Ascending aorta (tissue), 2 donors: ENCODE data around the gene DIRAS1. TPM values are rescaled to one million over a fixed set of nuclear protein-coding genes. Genes with fewer than 3 reads are reported as not detected.

ENCODE experiments used
- DNase-seq, 2 donors: peaks; one replicate each; pipeline ENCODE4 v3.0.0-alpha.2; 2019; ENCODE audit warnings: low spot score in 2 of 2
- H3K27ac ChIP-seq, 2 donors: fragments of 200-600 bp; sonication (generic); one replicate each; pipeline ENCODE4 v1.5.1; 2016 to 2017; ENCODE audit warnings: mild to moderate bottlenecking in 1 of 2
- H3K27me3 ChIP-seq: fragments of 200-600 bp; sonication (generic); one replicate; pipeline ENCODE4 v1.5.1; 2017
- H3K36me3 ChIP-seq, 2 donors: fragments of 200-600 bp; sonication (generic); one replicate each; pipeline ENCODE4 v1.5.1; 2016
- H3K4me1 ChIP-seq, 2 donors: fragments of 200-600 bp; sonication (generic); one replicate each; pipeline ENCODE4 v1.5.1; 2016 to 2017; ENCODE audit warnings: mild to moderate bottlenecking in 1 of 2
- H3K4me3 ChIP-seq, 2 donors: fragments of 200-600 bp; sonication (generic); one replicate each; pipeline ENCODE4 v1.5.1; 2016 to 2017; ENCODE audit warnings: mild to moderate bottlenecking in 1 of 2
- H3K9me3 ChIP-seq, 2 donors: fragments of 200-600 bp; sonication (generic); one replicate each; pipeline ENCODE4 v1.5.1; 2016
- CTCF ChIP-seq, 3 experiments: fragments of 200-600 bp in 2 of 3; fragments of 450-650 bp in 1 of 3; sonication (generic) in 2 of 3; IDR thresholded peaks; one replicate each; pipeline ENCODE4 v1.5.1; 2016 to 2019; ENCODE audit warnings: antibody characterized with exemption in 3 of 3, mild to moderate bottlenecking in 1 of 3, moderate library complexity in 1 of 3
- intact Hi-C: fragments of 100-400 bp; cut with DNase I; formaldehyde crosslinking; loops from one replicate; pipeline ENCODE4 v1.15.1; 2023
- total RNA-seq: library from RNA; depleted of rRNA; stranded (reverse); fragments of >200 nt; gene quantifications from one replicate; pipeline ENCODE4 v1.1.0, GENCODE V29; 2016

DIRAS1 gene
- total RNA-seq, 1 donor from 2014 or later: not detected

- intact Hi-C loops: no loop called here
- Histone ChIP-seq H3K27ac (no peak overlapping the region), H3K36me3 (peaks cover 18 to 20% of the 10 kb centered on the region in 2 donors), H3K4me3 (no peak overlapping the region), H3K4me1 (no peaks in the 10 kb centered on the region), H3K9me3 (no peaks in the 10 kb centered on the region), H3K27me3 (no peaks in the 10 kb centered on the region)
- DNase-seq: no peak
- TF ChIP-seq CTCF (IDR thresholded peaks at IDR 0.05): no peak
These were observed 30.3 kb upstream of the DIRAS1 start for GRCh38 chr19:2751438-2751830.

GRCh38 chr19:2750808-2751437 is 29.8 kb upstream of the DIRAS1 start:
- intact Hi-C loops: no loop called here
- Histone ChIP-seq H3K27me3 (no peaks in the 10 kb centered on the region), H3K9me3 (no peaks in the 10 kb centered on the region)

GRCh38 chr19:2747349-2747748 is 26.2 kb upstream of the DIRAS1 start:
- no peak overlapping the region for H3K27ac ChIP-seq
- H3K4me3 ChIP-seq: no peak overlapping the region
- no peaks in the 10 kb centered on the region for H3K36me3 ChIP-seq
- H3K9me3 ChIP-seq: no peaks in the 10 kb centered on the region
- no peak for TF ChIP-seq CTCF (IDR thresholded peaks at IDR 0.05)
- no peaks in the 10 kb centered on the region for H3K27me3 ChIP-seq
- no peak for DNase-seq
- H3K4me1 ChIP-seq: no peaks in the 10 kb centered on the region
- intact Hi-C loops: no loop called here

More at GRCh38 chr19:2750808-2751437, 29.8 kb upstream of the DIRAS1 start:
- Histone ChIP-seq H3K27ac (no peak overlapping the region), H3K36me3 (peaks cover 13 to 16% of the 10 kb centered on the region in 2 donors), H3K4me1 (no peaks in the 10 kb centered on the region), H3K4me3 (no peak overlapping the region)
- TF ChIP-seq CTCF (IDR thresholded peaks at IDR 0.05): no peak
- DNase-seq: no peak

GRCh38 chr19:2744113-2744512 is 22.9 kb upstream of the DIRAS1 start:
- Histone ChIP-seq H3K27ac (no peak overlapping the region), H3K4me1 (peaks cover 4 to 6% of the 10 kb centered on the region in 2 donors), H3K27me3 (no peaks in the 10 kb centered on the region), H3K9me3 (no peaks in the 10 kb centered on the region), H3K4me3 (no peak overlapping the region), H3K36me3 (no peaks in the 10 kb centered on the region)
- DNase-seq: no peak
- intact Hi-C loops: no loop called here
- TF ChIP-seq CTCF (IDR thresholded peaks at IDR 0.05): no peak

GRCh38 chr19:2743099-2743498 is 21.9 kb upstream of the DIRAS1 start:
- H3K27ac ChIP-seq: no peak overlapping the region
- no peaks in the 10 kb centered on the region for H3K36me3 ChIP-seq
- H3K4me1 ChIP-seq: peaks cover 6 to 11% of the 10 kb centered on the region in 2 donors
- no peak overlapping the region for H3K4me3 ChIP-seq
- H3K9me3 ChIP-seq: no peaks in the 10 kb centered on the region
- intact Hi-C loops: no loop called here
- no peaks in the 10 kb centered on the region for H3K27me3 ChIP-seq
- no peak for DNase-seq
- TF ChIP-seq CTCF (IDR thresholded peaks at IDR 0.05): no peak

GRCh38 chr19:2740314-2740656 is 19.1 kb upstream of the DIRAS1 start:
- Histone ChIP-seq H3K9me3 (no peaks in the 10 kb centered on the region), H3K4me3 (peak overlapping the region in 1 of 2 donors; percentile 100), H3K27ac (no peak overlapping the region), H3K27me3 (no peaks in the 10 kb centered on the region), H3K36me3 (peaks cover 9 to 12% of the 10 kb centered on the region in 2 donors), H3K4me1 (peaks cover 6 to 11% of the 10 kb centered on the region in 2 donors)
- DNase-seq: no peak
- TF ChIP-seq CTCF (IDR thresholded peaks at IDR 0.05): no peak
- intact Hi-C loops: loop anchor here (1.0 kb wide), 2 partner anchors 17 to 45 kb away; partner anchors contain the start of gene THOP1
